ENCODE measurements around the gene MTG1.

MTG1 gene

GRCh38 chr10:133471300-133472109, 77.5 kb downstream of the MTG1 start:
- Histone ChIP-seq H3K4me1 (ENCODE audit: control insufficient read depth, low read depth, low read length) (no peaks in the 10 kb centered on the region), H3K4me3 (ENCODE audit: low read length) (no peak overlapping the region), H3K27ac (ENCODE audit: low read length) (no peak overlapping the region), H3K9ac (ENCODE audit: low read length) (no peak overlapping the region), H3K27me3 (ENCODE audit: control insufficient read depth, insufficient read depth, low read length) (no peaks in the 10 kb centered on the region), H3K9me3 (ENCODE audit: control insufficient read depth, low read depth, low read length) (peaks cover 63% of the 10 kb centered on the region), H3K36me3 (ENCODE audit: control insufficient read depth, low read depth, low read length) (no peaks in the 10 kb centered on the region)

All from iPS-18a (cell line).